Lung (tissue), 12 donors: ENCODE data around the gene MAP3K13. TPM values are rescaled to one million over a fixed set of nuclear protein-coding genes. Genes with fewer than 3 reads are reported as not detected.
A peak's percentile ranks its signal among the peaks of the same experiment; 100 is the strongest.

ENCODE experiments used
- ATAC-seq: fragments of 200-7000 bp; cut with Tn5 transposase; one replicate; pipeline ENCODE4 v1.9.1; 2020; ENCODE audit warnings: moderate number of reproducible peaks; ENCODE audit not compliant: insufficient read depth, low FRiP score
- DNase-seq, 3 donors: peaks; one replicate each; pipeline ENCODE4 v3.0.0-alpha.2; 2013 to 2017
- H3K27ac ChIP-seq, 2 donors: one replicate each; pipeline ENCODE4 v1.5.1; 2013; ENCODE audit warnings: mild to moderate bottlenecking in 2 of 2, moderate library complexity in 2 of 2, control low read depth in 1 of 2, inconsistent platforms in 1 of 2, low read depth in 1 of 2, low read length in 1 of 2
- H3K27me3 ChIP-seq, 3 donors: one replicate each; pipeline ENCODE4 v1.5.1; 2013; ENCODE audit warnings: low read length in 2 of 3; ENCODE audit not compliant: control insufficient read depth in 3 of 3, insufficient read depth in 3 of 3
- H3K36me3 ChIP-seq, 4 donors: one replicate each; pipeline ENCODE4 v1.5.1; 2013; ENCODE audit warnings: low read length in 4 of 4, mild to moderate bottlenecking in 1 of 4, moderate library complexity in 1 of 4; ENCODE audit not compliant: control insufficient read depth in 4 of 4, insufficient read depth in 4 of 4
- H3K4me1 ChIP-seq, 5 donors: one replicate each; pipeline ENCODE4 v1.5.1; 2013; ENCODE audit warnings: low read length in 5 of 5, mild to moderate bottlenecking in 2 of 5, moderate library complexity in 1 of 5; ENCODE audit not compliant: control insufficient read depth in 5 of 5, insufficient read depth in 5 of 5
- H3K4me3 ChIP-seq: one replicate; pipeline ENCODE4 v1.5.1; 2013; ENCODE audit warnings: mild to moderate bottlenecking, control low read depth, moderate library complexity
- H3K9ac ChIP-seq, 2 donors: one replicate each; pipeline ENCODE4 v1.5.1; 2013; ENCODE audit warnings: low read length in 2 of 2, control low read depth in 1 of 2; ENCODE audit not compliant: insufficient read depth in 1 of 2
- H3K9me3 ChIP-seq, 4 donors: one replicate each; pipeline ENCODE4 v1.5.1; 2013; ENCODE audit warnings: low read length in 3 of 4, mild to moderate bottlenecking in 1 of 4, moderate library complexity in 1 of 4; ENCODE audit not compliant: control insufficient read depth in 4 of 4, insufficient read depth in 3 of 4
- CTCF ChIP-seq: IDR thresholded peaks from 2 replicates; pipeline ENCODE4 v1.5.1; 2012; ENCODE audit warnings: mild to moderate bottlenecking; ENCODE audit errors: control extremely low read depth, extremely low read depth
- WGBS, 2 donors: extraction: QIAGEN DNeasy Blood & Tissue Kit; methylation state at CpG; one replicate each; pipeline ENCODE4 v1.1.7; 2013; 5-methylcytosine and 5-hydroxymethylcytosine counted together
- polyA plus RNA-seq, 2 donors: library from polyadenylated mRNA; stranded (reverse); fragments of 200-250 nt; gene quantifications; one replicate each; pipeline ENCODE4 v1.2.1, GENCODE V29; 2013
- total RNA-seq, 2 donors: library from RNA; depleted of rRNA in 1 of 2; stranded (reverse); fragments of >200 nt in 1 of 2; gene quantifications; one replicate each; pipeline ENCODE4 v1.2.1, GENCODE V29; 2014 to 2021
- donor health status: control.
- donor health status: control.
- donor health status: Bipolar disorder and iron deficiency.
- donor health status: healthy.
- donor health status: DM: yes; HTN: yes; CAD: no.

MAP3K13 gene
- total and polyA plus RNA-seq, 4 donors: 20.7 to 74.8 (median 29.3) TPM

GRCh38 chr3:185502987-185503386, 140.1 kb downstream of the MAP3K13 start:
- no peak for TF ChIP-seq CTCF
- H3K4me3 ChIP-seq: no peak overlapping the region
- peak overlapping the region in 1 of 2 donors; percentile 17 for H3K27ac ChIP-seq
- H3K36me3 ChIP-seq: no peaks in the 10 kb centered on the region
- no peak overlapping the region for H3K9ac ChIP-seq
- 81 to 88% methylated on average over 3 of the region's 3 CpGs for WGBS, 2 donors
- DNase-seq (no peak), ATAC-seq (no peak)
- H3K9me3 ChIP-seq: no peaks in the 10 kb centered on the region
- H3K27me3 ChIP-seq: no peaks in the 10 kb centered on the region
- H3K4me1 ChIP-seq: no peaks in the 10 kb centered on the region

GRCh38 chr3:185503521-185503920, 140.6 kb downstream of the MAP3K13 start:
- TF ChIP-seq CTCF: no peak
- Histone ChIP-seq H3K27ac (no peak overlapping the region), H3K36me3 (peaks cover 0 to 2% (median 0%) of the 10 kb centered on the region in 4 donors), H3K9ac (no peak overlapping the region), H3K9me3 (no peaks in the 10 kb centered on the region), H3K4me1 (no peaks in the 10 kb centered on the region), H3K27me3 (no peaks in the 10 kb centered on the region), H3K4me3 (no peak overlapping the region)
- no peak for ATAC-seq
- 57 to 84% methylated on average over 1 of the region's 1 CpG for WGBS, 2 donors
- no peak for DNase-seq

- no peak overlapping the region for H3K27ac ChIP-seq
- peak; percentile 45 for ATAC-seq
Observed at GRCh38 chr3:185504636-185505035, 141.7 kb downstream of the MAP3K13 start.

More at GRCh38 chr3:185504636-185505035, 141.7 kb downstream of the MAP3K13 start:
- no peak overlapping the region for H3K9ac ChIP-seq
- H3K27me3 ChIP-seq: no peaks in the 10 kb centered on the region
- H3K36me3 ChIP-seq: peaks cover 0 to 3% (median 0%) of the 10 kb centered on the region in 4 donors
- no peak overlapping the region for H3K4me3 ChIP-seq
- H3K9me3 ChIP-seq: no peaks in the 10 kb centered on the region
- 38 to 60% methylated on average over 3 of the region's 3 CpGs for WGBS, 2 donors
- no peak for DNase-seq
- TF ChIP-seq CTCF: no peak
- no peaks in the 10 kb centered on the region for H3K4me1 ChIP-seq
